ENCODE measurements around the gene VGLL3. TPM values are rescaled to one million over a fixed set of nuclear protein-coding genes. Genes with fewer than 3 reads are reported as not detected.

VGLL3 gene
- total and polyA plus RNA-seq, 2 donors (not counting 1 experiment from before 2014, with no cell fraction given): not detected

GRCh38 chr3:86995537-86995936, 4.6 kb upstream of the VGLL3 start:
- Histone ChIP-seq H3K79me2 (ENCODE audit: control insufficient read depth, insufficient read depth, low read length) (no peaks in the 10 kb centered on the region), H3K9ac (ENCODE audit: low read length) (no peak overlapping the region), H4K20me1 (ENCODE audit: control insufficient read depth, insufficient read depth, low read length, poor library complexity, severe bottlenecking) (no peaks in the 10 kb centered on the region), H3K4me1 (ENCODE audit: control insufficient read depth in 2 of 2, insufficient read depth in 2 of 2, low read length in 2 of 2) (no peaks in the 10 kb centered on the region), H2AFZ (ENCODE audit: insufficient read depth, low read depth, low read length, poor library complexity, severe bottlenecking) (no peak overlapping the region), H3K27ac (ENCODE audit: low read length in 2 of 2) (no peak overlapping the region), H3K9me3 (ENCODE audit: control extremely low read depth in 1 of 3, control insufficient read depth in 2 of 3, insufficient read depth in 1 of 3, low read length in 2 of 3) (no peaks in the 10 kb centered on the region), H3K36me3 (replicated peaks in 1 of 2; ENCODE audit: control extremely low read depth in 1 of 2, control insufficient read depth in 1 of 2, extremely low read depth in 1 of 2, insufficient read depth in 2 of 2, low read length in 1 of 2) (no peaks in the 10 kb centered on the region), H3K27me3 (replicated peaks in 1 of 4; ENCODE audit: control extremely low read depth in 1 of 4, control insufficient read depth in 3 of 4, insufficient read depth in 4 of 4, low read length in 3 of 4) (peaks cover 0 to 6% (median 0%) of the 10 kb centered on the region in 4 experiments), H3K4me2 (replicated peaks; ENCODE audit: low read depth, low read length, poor library complexity, severe bottlenecking) (no peak overlapping the region), H3K4me3 (ENCODE audit: control extremely low read depth in 1 of 5, extremely low read depth in 1 of 5, insufficient read depth in 1 of 5, low read depth in 2 of 5, low read length in 4 of 5) (no peak overlapping the region)
- POLR2A ChIA-PET: no interaction called here
- CTCF ChIA-PET: no interaction called here
- Mint-ChIP-seq H3K9me3 (ENCODE audit: insufficient read depth) (no peaks in the 10 kb centered on the region), H3K4me3 (no peak overlapping the region), H3K27ac (no peak overlapping the region), H3K27me3 (peaks cover 20% of the 10 kb centered on the region), H3K4me1 (peaks cover 6% of the 10 kb centered on the region)
- intact Hi-C loops (cut with micrococcal nuclease): no loop called here
- ATAC-seq (ENCODE audit: low read depth): no peak
- no peak for TF ChIP-seq EZH2 (IDR thresholded peaks at IDR 0.05; ENCODE audit: borderline replicate concordance, insufficient read depth, low read depth, low read length, poor library complexity, severe bottlenecking)
- TF ChIP-seq CTCF (IDR thresholded peaks at IDR 0.05): no peak
- 83% methylated on average over 4 of the region's 5 CpGs for WGBS (ENCODE audit: insufficient coverage)
- no peak for DNase-seq

GRCh38 chr3:86993704-86994103, 2.8 kb upstream of the VGLL3 start:
- H2AFZ ChIP-seq (ENCODE audit: insufficient read depth, low read depth, low read length, poor library complexity, severe bottlenecking): no peak overlapping the region
- H3K36me3 ChIP-seq (replicated peaks in 1 of 2; ENCODE audit: control extremely low read depth in 1 of 2, control insufficient read depth in 1 of 2, extremely low read depth in 1 of 2, insufficient read depth in 2 of 2, low read length in 1 of 2): no peaks in the 10 kb centered on the region
- H3K27me3 Mint-ChIP-seq: peaks cover 29% of the 10 kb centered on the region
- no peak overlapping the region for H3K4me3 ChIP-seq (ENCODE audit: control extremely low read depth in 1 of 5, extremely low read depth in 1 of 5, insufficient read depth in 1 of 5, low read depth in 2 of 5, low read length in 4 of 5)
- peaks cover 12% of the 10 kb centered on the region for H3K4me1 Mint-ChIP-seq
- peaks cover 3 to 5% of the 10 kb centered on the region in 2 donors for H3K4me1 ChIP-seq (ENCODE audit: control insufficient read depth in 2 of 2, insufficient read depth in 2 of 2, low read length in 2 of 2)
- H3K4me2 ChIP-seq (replicated peaks; ENCODE audit: low read depth, low read length, poor library complexity, severe bottlenecking): no peak overlapping the region
- no peak overlapping the region for H3K27ac ChIP-seq (ENCODE audit: low read length in 2 of 2)
- ChIA-PET CTCF (no interaction called here), POLR2A (no interaction called here)
- no peaks in the 10 kb centered on the region for H3K79me2 ChIP-seq (ENCODE audit: control insufficient read depth, insufficient read depth, low read length)
- H3K27me3 ChIP-seq (replicated peaks in 1 of 4; ENCODE audit: control extremely low read depth in 1 of 4, control insufficient read depth in 3 of 4, insufficient read depth in 4 of 4, low read length in 3 of 4): peaks cover 0 to 14% (median 4%) of the 10 kb centered on the region in 4 experiments
- no peak overlapping the region for H3K4me3 Mint-ChIP-seq
- no peaks in the 10 kb centered on the region for H3K9me3 ChIP-seq (ENCODE audit: control extremely low read depth in 1 of 3, control insufficient read depth in 2 of 3, insufficient read depth in 1 of 3, low read length in 2 of 3)
- WGBS (ENCODE audit: insufficient coverage): 66% methylated on average over 6 of the region's 7 CpGs
- ATAC-seq (ENCODE audit: low read depth) (no peak), DNase-seq (no peak)
- H4K20me1 ChIP-seq (ENCODE audit: control insufficient read depth, insufficient read depth, low read length, poor library complexity, severe bottlenecking): no peaks in the 10 kb centered on the region
- TF ChIP-seq CTCF (IDR thresholded peaks at IDR 0.05): no peak
- TF ChIP-seq EZH2 (IDR thresholded peaks at IDR 0.05; ENCODE audit: borderline replicate concordance, insufficient read depth, low read depth, low read length, poor library complexity, severe bottlenecking): no peak
- intact Hi-C loops (cut with micrococcal nuclease): no loop called here
- no peaks in the 10 kb centered on the region for H3K9me3 Mint-ChIP-seq (ENCODE audit: insufficient read depth)
- no peak overlapping the region for H3K9ac ChIP-seq (ENCODE audit: low read length)
- no peak overlapping the region for H3K27ac Mint-ChIP-seq
